GM18498 (cell line): ENCODE data around the gene SORD.
"Not testable (repeated sequence)": the region's sequence is repeated elsewhere in the genome, so short reads cannot be mapped to it uniquely, and the experiment has no call there.

Source experiments
- ATAC-seq: cut with Tn5 transposase; IDR thresholded peaks from one replicate; pipeline ENCODE4 v1.9.1; 2021; ENCODE audit warnings: mild to moderate bottlenecking, moderate library complexity; ENCODE audit not compliant: unreplicated experiment

The SORD gene

GRCh38 chr15:45058690-45059675, 36.0 kb downstream of the SORD start:
- ATAC-seq: not testable (repeated sequence)

- not testable (repeated sequence) for ATAC-seq
Measured at GRCh38 chr15:45062301-45062700, 39.3 kb downstream of the SORD start.

- no peak for ATAC-seq
Measured at GRCh38 chr15:45064386-45064785, 41.4 kb downstream of the SORD start.

- ATAC-seq: not testable (repeated sequence)
Measured at GRCh38 chr15:45069942-45070360, 47.0 kb downstream of the SORD start.

- ATAC-seq: not testable (repeated sequence)
Measured at GRCh38 chr15:45073602-45074001, 50.6 kb downstream of the SORD start.

GRCh38 chr15:45075440-45076320, 52.7 kb downstream of the SORD start:
- not testable (repeated sequence) for ATAC-seq

GRCh38 chr15:45077391-45077790, 54.4 kb downstream of the SORD start:
- not testable (repeated sequence) for ATAC-seq

GRCh38 chr15:45079201-45079600, 56.2 kb downstream of the SORD start:
- ATAC-seq: not testable (repeated sequence)

GRCh38 chr15:45079628-45080246, 56.7 kb downstream of the SORD start:
- not testable (repeated sequence) for ATAC-seq

GRCh38 chr15:45080593-45080992, 57.6 kb downstream of the SORD start:
- not testable (repeated sequence) for ATAC-seq

GRCh38 chr15:45082412-45082811, 59.4 kb downstream of the SORD start:
- not testable (repeated sequence) for ATAC-seq

GRCh38 chr15:45083223-45083622, 60.2 kb downstream of the SORD start:
- no peak for ATAC-seq

- ATAC-seq: no peak
Measured at GRCh38 chr15:45084163-45084562, 61.2 kb downstream of the SORD start.

GRCh38 chr15:45087513-45087912, 64.5 kb downstream of the SORD start:
- ATAC-seq: no peak

GRCh38 chr15:45088801-45089711, 66.1 kb downstream of the SORD start:
- ATAC-seq: no peak

- ATAC-seq: no peak
Measured at GRCh38 chr15:45089712-45090373, 66.8 kb downstream of the SORD start.

- no peak for ATAC-seq
Measured at GRCh38 chr15:45091161-45091560, 68.2 kb downstream of the SORD start.

GRCh38 chr15:45091576-45091975, 68.6 kb downstream of the SORD start:
- ATAC-seq: no peak

GRCh38 chr15:45093013-45093412, 70.0 kb downstream of the SORD start:
- no peak for ATAC-seq
